Gastroesophageal sphincter (tissue), 3 donors: ENCODE results near the gene PTPN1.

Experiments used
- POLR2A ChIP-seq, 2 donors: fragments of 450-650 bp; IDR thresholded peaks; one replicate each; pipeline ENCODE4 v1.6.1; 2017; ENCODE audit warnings: antibody characterized with exemption in 2 of 2, mild to moderate bottlenecking in 2 of 2, moderate library complexity in 1 of 2
- POLR2AphosphoS5 ChIP-seq: sonication (generic); formaldehyde crosslinking; IDR thresholded peaks from one replicate; pipeline ENCODE4 v1.6.1; 2017; ENCODE audit warnings: antibody characterized with exemption
- TF ChIP-seq, protein P1 (sequence below), 4 experiments: fragments of 200-600 bp in 2 of 4; fragments of 450-650 bp in 2 of 4; sonication (generic) in 1 of 4; IDR thresholded peaks; one replicate each; pipeline ENCODE4 v1.5.1; 2017 to 2019; ENCODE audit warnings: antibody characterized with exemption in 4 of 4, mild to moderate bottlenecking in 2 of 4, moderate library complexity in 2 of 4

GRCh38 chr20:50589548-50590347 is 79.6 kb downstream of the PTPN1 start:
- TF ChIP-seq, protein P1, sequence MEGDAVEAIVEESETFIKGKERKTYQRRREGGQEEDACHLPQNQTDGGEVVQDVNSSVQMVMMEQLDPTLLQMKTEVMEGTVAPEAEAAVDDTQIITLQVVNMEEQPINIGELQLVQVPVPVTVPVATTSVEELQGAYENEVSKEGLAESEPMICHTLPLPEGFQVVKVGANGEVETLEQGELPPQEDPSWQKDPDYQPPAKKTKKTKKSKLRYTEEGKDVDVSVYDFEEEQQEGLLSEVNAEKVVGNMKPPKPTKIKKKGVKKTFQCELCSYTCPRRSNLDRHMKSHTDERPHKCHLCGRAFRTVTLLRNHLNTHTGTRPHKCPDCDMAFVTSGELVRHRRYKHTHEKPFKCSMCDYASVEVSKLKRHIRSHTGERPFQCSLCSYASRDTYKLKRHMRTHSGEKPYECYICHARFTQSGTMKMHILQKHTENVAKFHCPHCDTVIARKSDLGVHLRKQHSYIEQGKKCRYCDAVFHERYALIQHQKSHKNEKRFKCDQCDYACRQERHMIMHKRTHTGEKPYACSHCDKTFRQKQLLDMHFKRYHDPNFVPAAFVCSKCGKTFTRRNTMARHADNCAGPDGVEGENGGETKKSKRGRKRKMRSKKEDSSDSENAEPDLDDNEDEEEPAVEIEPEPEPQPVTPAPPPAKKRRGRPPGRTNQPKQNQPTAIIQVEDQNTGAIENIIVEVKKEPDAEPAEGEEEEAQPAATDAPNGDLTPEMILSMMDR (IDR thresholded peaks at IDR 0.05) = no peak
- TF ChIP-seq POLR2AphosphoS5 (no peak), POLR2A (IDR thresholded peaks at IDR 0.05) (no peak)
